Thyroid gland (tissue), 4 donors: ENCODE measurements around the gene CLMP.

ENCODE experiments used
- POLR2A ChIP-seq, 2 donors: fragments of 450-650 bp; IDR thresholded peaks; one replicate each; pipeline ENCODE4 v1.6.1; 2017; ENCODE audit warnings: antibody characterized with exemption in 2 of 2, mild to moderate bottlenecking in 2 of 2, moderate library complexity in 1 of 2
- TF ChIP-seq, protein P1 (sequence below), 6 experiments: fragments of 200-600 bp in 3 of 6; fragments of 450-650 bp in 3 of 6; sonication (generic) in 3 of 6; IDR thresholded peaks; one replicate each; pipeline ENCODE4 v1.5.1; 2016 to 2019; ENCODE audit warnings: antibody characterized with exemption in 6 of 6, mild to moderate bottlenecking in 2 of 6, inconsistent platforms in 1 of 6, moderate library complexity in 1 of 6

DNA sequence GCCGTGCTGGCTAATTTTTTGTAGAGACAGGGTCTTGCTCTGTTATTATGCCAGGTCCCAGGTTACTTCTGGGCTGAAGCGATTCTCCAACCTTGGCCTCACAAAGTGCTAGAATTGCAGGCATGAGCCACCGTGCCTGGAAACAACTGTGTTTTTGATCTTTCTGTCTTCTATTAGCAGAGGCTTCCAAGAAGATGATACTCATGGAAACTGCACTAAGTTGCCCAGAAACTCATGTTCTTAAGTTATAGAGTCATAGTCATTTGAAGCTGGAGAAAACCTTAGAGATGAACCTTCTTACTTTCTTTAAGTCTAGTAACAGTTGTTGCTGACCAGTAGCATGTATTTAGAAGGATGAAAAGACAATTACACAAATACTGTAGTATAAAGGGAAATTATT, 96.1 kb downstream of the CLMP start:
- TF ChIP-seq, protein P1, sequence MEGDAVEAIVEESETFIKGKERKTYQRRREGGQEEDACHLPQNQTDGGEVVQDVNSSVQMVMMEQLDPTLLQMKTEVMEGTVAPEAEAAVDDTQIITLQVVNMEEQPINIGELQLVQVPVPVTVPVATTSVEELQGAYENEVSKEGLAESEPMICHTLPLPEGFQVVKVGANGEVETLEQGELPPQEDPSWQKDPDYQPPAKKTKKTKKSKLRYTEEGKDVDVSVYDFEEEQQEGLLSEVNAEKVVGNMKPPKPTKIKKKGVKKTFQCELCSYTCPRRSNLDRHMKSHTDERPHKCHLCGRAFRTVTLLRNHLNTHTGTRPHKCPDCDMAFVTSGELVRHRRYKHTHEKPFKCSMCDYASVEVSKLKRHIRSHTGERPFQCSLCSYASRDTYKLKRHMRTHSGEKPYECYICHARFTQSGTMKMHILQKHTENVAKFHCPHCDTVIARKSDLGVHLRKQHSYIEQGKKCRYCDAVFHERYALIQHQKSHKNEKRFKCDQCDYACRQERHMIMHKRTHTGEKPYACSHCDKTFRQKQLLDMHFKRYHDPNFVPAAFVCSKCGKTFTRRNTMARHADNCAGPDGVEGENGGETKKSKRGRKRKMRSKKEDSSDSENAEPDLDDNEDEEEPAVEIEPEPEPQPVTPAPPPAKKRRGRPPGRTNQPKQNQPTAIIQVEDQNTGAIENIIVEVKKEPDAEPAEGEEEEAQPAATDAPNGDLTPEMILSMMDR (IDR thresholded peaks at IDR 0.05): no peak
- no peak for TF ChIP-seq POLR2A (IDR thresholded peaks at IDR 0.05)
